HCT116 (cell line): ENCODE measurements around the gene FGF3. TPM values are rescaled to one million over a fixed set of nuclear protein-coding genes. Genes with fewer than 3 reads are reported as not detected.

Experiments
- ATAC-seq: fragments of 200-7000 bp; cut with Tn5 transposase; 2 replicates; pipeline ENCODE4 v1.9.1; 2020; ENCODE audit warnings: mild to moderate bottlenecking, moderate library complexity
- BruUV-seq: library from RNA; stranded (reverse); fragments of 400-500 nt; replicated peaks from 2 replicates; lab custom pipeline; 2021; lab: Mats Ljungman, UMichigan
- CTCF ChIA-PET: fragments of 300-600 bp; sonication (Branson Sonifier 250); formaldehyde crosslinking; loops from one replicate; lab custom pipeline; 2021; ENCODE audit warnings: antibody characterized with exemption; lab: Charles Lee
- POLR2A ChIA-PET: fragments of 300-600, 350-600 bp; sonication (Branson Sonifier 250); formaldehyde crosslinking; loops from one replicate; lab custom pipeline; 2021; ENCODE audit warnings: antibody characterized with exemption; lab: Charles Lee
- RAD21 ChIA-PET, 2 experiments: fragments of 300-600 bp; sonication (Branson Sonifier 250); formaldehyde crosslinking; loops; one replicate each; lab custom pipeline; 2023; ENCODE audit warnings: low total read pairs in 2 of 2; ENCODE audit not compliant: uncharacterized antibody in 2 of 2, unreplicated experiment in 2 of 2, low non-redundant PET in 1 of 2; lab: Charles Lee
- DNase-seq: peaks from one replicate; pipeline ENCODE4 v3.0.0-alpha.2; 2010; ENCODE audit warnings: low read depth, low spot score
- H2AFZ ChIP-seq: fragments of 200-600 bp; shearing (Covaris generic), sonication (generic); 2 replicates; pipeline ENCODE4 v1.6.1; 2017; ENCODE audit warnings: low read depth, mixed run types, mixed read lengths, antibody characterized with exemption, low read length; ENCODE audit not compliant: poor library complexity, severe bottlenecking
- H3K27ac ChIP-seq: 2 replicates; pipeline ENCODE4 v1.5.1; 2012; ENCODE audit warnings: low read depth, low read length
- H3K27me3 ChIP-seq: fragments of 200-600 bp; sonication (generic); 2 replicates; pipeline ENCODE4 v1.6.1; 2016; ENCODE audit warnings: mixed run types, low read length, mixed read lengths; ENCODE audit not compliant: insufficient read depth
- H3K36me3 ChIP-seq, 2 experiments: fragments of 200-500 bp in 1 of 2; fragments of 200-600 bp in 1 of 2; sonication (Bioruptor generic) in 1 of 2; sonication (generic) in 1 of 2; 2 replicates each; pipeline versions ENCODE4 v1.5.1 to v1.6.1; 2014 to 2016; ENCODE audit warnings: low read length in 2 of 2, inconsistent platforms in 1 of 2, mixed read lengths in 1 of 2, mixed run types in 1 of 2; ENCODE audit not compliant: insufficient read depth in 2 of 2, control insufficient read depth in 1 of 2
- H3K4me1 ChIP-seq, 2 experiments: fragments of 200-600 bp in 1 of 2; sonication (generic) in 1 of 2; 2 replicates each; pipeline versions ENCODE4 v1.5.1 to v1.6.1; 2012 to 2017; ENCODE audit warnings: low read length in 2 of 2, inconsistent platforms in 1 of 2, mild to moderate bottlenecking in 1 of 2, mixed read lengths in 1 of 2, mixed run types in 1 of 2, moderate library complexity in 1 of 2; ENCODE audit not compliant: insufficient read depth in 2 of 2, control insufficient read depth in 1 of 2
- H3K4me2 ChIP-seq: fragments of 200-600 bp; sonication (generic); 2 replicates; pipeline ENCODE4 v1.6.1; 2017; ENCODE audit warnings: mixed run types, low read length, mixed read lengths
- H3K4me3 ChIP-seq, 2 experiments: fragments of 200-600 bp in 1 of 2; sonication (generic) in 1 of 2; replicated peaks in 1 of 2; 2 replicates each; pipeline ENCODE4 v1.5.1; 2011 to 2016; ENCODE audit warnings: low read length in 2 of 2, control low read depth in 1 of 2, low read depth in 1 of 2, mild to moderate bottlenecking in 1 of 2, mixed read lengths in 1 of 2, mixed run types in 1 of 2
- H3K79me2 ChIP-seq: fragments of 200-600 bp; sonication (generic); 2 replicates; pipeline ENCODE4 v1.6.1; 2017; ENCODE audit warnings: mild to moderate bottlenecking, mixed run types, low read length, moderate library complexity, mixed read lengths; ENCODE audit not compliant: insufficient read depth
- H3K9ac ChIP-seq: fragments of 200-600 bp; sonication (generic); 2 replicates; pipeline ENCODE4 v1.6.1; 2016; ENCODE audit warnings: low read length, mixed read lengths
- H3K9me2 ChIP-seq: fragments of 200-600 bp; sonication (generic), shearing (Covaris generic); 2 replicates; pipeline ENCODE4 v1.6.1; 2017; ENCODE audit warnings: mixed run types, mild to moderate bottlenecking, moderate library complexity; ENCODE audit not compliant: insufficient read depth
- H3K9me3 ChIP-seq, 2 experiments: fragments of 200-500 bp in 1 of 2; fragments of 200-600 bp in 1 of 2; sonication (Bioruptor generic) in 1 of 2; sonication (generic) in 1 of 2; 2 replicates each; pipeline ENCODE4 v1.6.1; 2014 to 2017; ENCODE audit warnings: low read length in 2 of 2, mixed read lengths in 2 of 2, inconsistent platforms in 1 of 2, low read depth in 1 of 2, mild to moderate bottlenecking in 1 of 2, mixed run types in 1 of 2, moderate library complexity in 1 of 2; ENCODE audit not compliant: control insufficient read depth in 1 of 2, insufficient read depth in 1 of 2
- H4K20me1 ChIP-seq: fragments of 200-600 bp; sonication (generic), shearing (Covaris generic); 2 replicates; pipeline ENCODE4 v1.6.1; 2017; ENCODE audit warnings: mixed run types, mild to moderate bottlenecking, moderate library complexity; ENCODE audit not compliant: insufficient read depth
- ATF3 ChIP-seq: IDR thresholded peaks from 2 replicates; pipeline ENCODE4 v1.6.1; 2012
- CBX3 ChIP-seq: IDR thresholded peaks from 2 replicates; pipeline ENCODE4 v1.6.1; 2012; ENCODE audit warnings: low read depth
- CEBPB ChIP-seq: IDR thresholded peaks from 2 replicates; pipeline ENCODE4 v1.6.1; 2012; ENCODE audit warnings: low read depth
- CTCF ChIP-seq, 3 experiments: fragments of 200-600 bp in 1 of 3; sonication (generic) in 1 of 3; IDR thresholded peaks in 2 of 3; conservative IDR thresholded peaks in 1 of 3; 2 replicates each; pipeline ENCODE4 v1.5.1; 2012 to 2017; ENCODE audit warnings: low read depth in 2 of 3, low read length in 2 of 3, antibody characterized with exemption in 1 of 3, borderline replicate concordance in 1 of 3, control low read depth in 1 of 3, mild to moderate bottlenecking in 1 of 3, mixed read lengths in 1 of 3, mixed run types in 1 of 3, moderate library complexity in 1 of 3; ENCODE audit not compliant: insufficient read depth in 1 of 3
- EGR1 ChIP-seq: IDR thresholded peaks from 2 replicates; pipeline ENCODE4 v1.6.1; 2012; ENCODE audit warnings: low read depth
- ELF1 ChIP-seq: IDR thresholded peaks from 2 replicates; pipeline ENCODE4 v1.6.1; 2012; ENCODE audit warnings: low read depth, borderline replicate concordance
- EZH2 ChIP-seq: fragments of 200-600 bp; sonication (generic); IDR thresholded peaks from 2 replicates; pipeline ENCODE4 v1.6.1; 2017; ENCODE audit warnings: antibody characterized with exemption, mixed run types
- EZH2phosphoT487 ChIP-seq: fragments of 200-600 bp; IDR thresholded peaks from 2 replicates; pipeline ENCODE4 v1.6.1; 2018; ENCODE audit warnings: antibody characterized with exemption, borderline replicate concordance
- MAX ChIP-seq: IDR thresholded peaks from 2 replicates; pipeline ENCODE4 v1.6.1; 2012
- POLR2A ChIP-seq: IDR thresholded peaks from 2 replicates; pipeline ENCODE4 v1.7.0; 2011; ENCODE audit warnings: borderline replicate concordance; ENCODE audit not compliant: insufficient read depth, insufficient read length; ENCODE audit errors: extremely low read depth
- POLR2AphosphoS5 ChIP-seq: IDR thresholded peaks from 2 replicates; pipeline ENCODE4 v1.6.1; 2011; ENCODE audit warnings: mild to moderate bottlenecking, low read depth, low read length, moderate library complexity
- RAD21 ChIP-seq: IDR thresholded peaks from 2 replicates; pipeline ENCODE4 v1.6.1; 2012; ENCODE audit warnings: low read depth, mild to moderate bottlenecking
- REST ChIP-seq: IDR thresholded peaks from 2 replicates; pipeline ENCODE4 v1.6.1; 2012; ENCODE audit warnings: low read depth
- SIN3A ChIP-seq: IDR thresholded peaks from 2 replicates; pipeline ENCODE4 v1.6.1; 2012; ENCODE audit warnings: low read depth
- SP1 ChIP-seq: IDR thresholded peaks from 2 replicates; pipeline ENCODE4 v1.6.1; 2012; ENCODE audit warnings: low read depth
- SRF ChIP-seq: IDR thresholded peaks from 2 replicates; pipeline ENCODE4 v1.6.1; 2012; ENCODE audit warnings: low read depth
- TCF7L2 ChIP-seq: IDR thresholded peaks from 2 replicates; pipeline ENCODE4 v1.7.0; 2011; ENCODE audit warnings: borderline replicate concordance, inconsistent platforms; ENCODE audit not compliant: insufficient read depth, insufficient read length; ENCODE audit errors: extremely low read depth
- ZBTB33 ChIP-seq: IDR thresholded peaks from 2 replicates; pipeline ENCODE4 v1.6.1; 2011; ENCODE audit warnings: mild to moderate bottlenecking, low read length, moderate library complexity; ENCODE audit not compliant: insufficient replicate concordance; ENCODE audit errors: extremely low read depth
- ZFX ChIP-seq: fragments of 450-650 bp; IDR thresholded peaks from 2 replicates; pipeline ENCODE4 v1.6.1; 2017
- intact Hi-C: fragments of 100-400 bp; cut with micrococcal nuclease; formaldehyde crosslinking; loops from 2 replicates; pipeline ENCODE4 v1.10.0; 2022
- total RNA-seq: library from RNA; stranded (reverse); gene quantifications from one replicate; pipeline ENCODE4 v1.2.1, GENCODE V29; 2021; ENCODE audit not compliant: unreplicated experiment

FGF3 gene
- total RNA-seq, 1 experiment from 2014 or later: not detected

- Histone ChIP-seq H3K4me2 (no peak overlapping the region), H3K27me3 (0 out of 2 replicates have a peak, but pooled peaks cover 8% of the 10 kb centered on the region), H3K79me2 (no peaks in the 10 kb centered on the region), H3K4me3 (no peak overlapping the region), H3K9ac (no peak overlapping the region), H3K36me3 (no peaks in the 10 kb centered on the region), H2AFZ (no peak overlapping the region), H3K9me2 (no peaks in the 10 kb centered on the region), H4K20me1 (no peaks in the 10 kb centered on the region), H3K9me3 (no peaks in the 10 kb centered on the region), H3K27ac (no peak overlapping the region), H3K4me1 (peaks cover 3 to 16% of the 10 kb centered on the region in 2 experiments; a peak in 3 of 4 replicates)
- no TSS peak for BruUV-seq
- ChIA-PET POLR2A (no interaction called here), RAD21 (no interaction called here), CTCF (no interaction called here)
- ATAC-seq (no peak), DNase-seq (no peak)
- intact Hi-C loops: no loop called here
- TF ChIP-seq TCF7L2 (no peak), SP1 (no peak), CBX3 (no peak), ZBTB33 (no peak), SRF (no peak), SIN3A (no peak), CTCF (IDR thresholded peaks at IDR 0.05 in 2 of 3, conservative IDR thresholded peaks at IDR 0.05 in 1 of 3; ENCODE audit: borderline replicate concordance in 1 of 3, insufficient read depth in 1 of 3, low read depth in 2 of 3, low read length in 2 of 3) (no peak), ZFX (no peak), EZH2 (no peak), POLR2AphosphoS5 (no peak), MAX (no peak), CEBPB (no peak), RAD21 (no peak), POLR2A (no peak), ELF1 (no peak), EZH2phosphoT487 (no peak), EGR1 (no peak), ATF3 (no peak), REST (no peak)
Observed at GRCh38 chr11:69813839-69814238, 5.4 kb downstream of the FGF3 start.
